Measurements from ENCODE around the gene LHFPL2.

Gene LHFPL2

DNA sequence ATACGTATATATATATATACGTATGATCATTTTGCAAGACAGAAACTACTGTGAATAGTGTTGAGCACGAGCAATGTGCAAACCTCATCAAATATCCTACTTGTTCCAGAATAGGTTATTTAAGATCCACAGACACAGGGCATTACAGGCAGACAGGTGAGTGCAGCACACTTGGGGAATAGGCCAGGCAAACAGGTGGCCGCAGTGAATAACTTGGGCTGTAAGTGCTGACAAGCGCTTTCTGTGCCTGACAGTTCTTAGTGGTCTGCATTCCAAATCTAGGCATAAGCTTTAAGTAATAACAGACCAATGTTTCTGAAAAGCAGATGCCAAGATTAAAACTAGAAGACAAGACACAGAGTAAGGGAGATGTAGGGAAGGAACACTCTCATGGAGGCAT lies 77.9 kb downstream of the LHFPL2 start:
- DNase-seq (ENCODE audit: low spot score), result no peak

GRCh38 chr5:78569441-78569840 lies 79.1 kb downstream of the LHFPL2 start:
- DNase-seq (ENCODE audit: low spot score), result peak; percentile 39

DNA sequence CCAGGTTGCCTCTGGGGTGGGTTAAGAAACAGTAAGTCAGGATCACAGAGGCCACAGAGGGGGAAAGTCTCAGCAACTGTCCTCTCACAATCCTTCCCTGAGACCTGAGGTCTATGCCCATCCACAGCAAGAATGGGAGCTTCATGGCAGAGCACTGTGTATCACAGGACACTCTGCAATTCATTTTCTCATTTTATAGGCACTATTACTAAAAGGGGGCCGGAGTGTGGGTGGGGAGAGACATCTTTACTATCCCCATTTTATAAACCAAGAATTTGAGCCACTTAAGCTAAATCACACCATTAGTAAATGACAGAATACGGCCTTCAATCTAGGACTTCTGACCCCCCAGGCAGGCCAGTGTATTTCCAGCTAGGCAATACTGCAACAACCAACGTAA lies 79.9 kb downstream of the LHFPL2 start:
- no peak for DNase-seq (ENCODE audit: low spot score)

GRCh38 chr5:78568212-78568611 lies 80.4 kb downstream of the LHFPL2 start:
- DNase-seq (ENCODE audit: low spot score), result no peak

DNA sequence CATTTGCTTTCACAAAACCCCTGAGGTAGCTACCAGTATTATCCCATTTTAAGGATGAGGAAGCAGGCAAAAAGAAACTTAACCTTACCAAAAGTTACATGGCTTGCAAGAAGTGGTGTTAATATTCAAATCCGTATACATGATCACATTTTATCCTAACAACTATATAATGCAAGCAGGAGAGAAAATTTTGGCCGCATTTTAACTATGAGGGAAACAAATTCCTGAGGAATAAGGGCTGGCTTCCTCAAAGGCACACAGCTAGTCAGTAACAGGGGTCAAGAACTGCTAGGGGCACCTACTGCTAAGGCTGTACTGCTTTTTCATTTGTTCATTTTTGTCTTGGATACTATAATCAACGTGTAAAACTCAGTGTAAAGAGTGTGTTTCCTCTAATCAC lies 81.0 kb downstream of the LHFPL2 start:
- DNase-seq (ENCODE audit: low spot score), result no peak

DNA sequence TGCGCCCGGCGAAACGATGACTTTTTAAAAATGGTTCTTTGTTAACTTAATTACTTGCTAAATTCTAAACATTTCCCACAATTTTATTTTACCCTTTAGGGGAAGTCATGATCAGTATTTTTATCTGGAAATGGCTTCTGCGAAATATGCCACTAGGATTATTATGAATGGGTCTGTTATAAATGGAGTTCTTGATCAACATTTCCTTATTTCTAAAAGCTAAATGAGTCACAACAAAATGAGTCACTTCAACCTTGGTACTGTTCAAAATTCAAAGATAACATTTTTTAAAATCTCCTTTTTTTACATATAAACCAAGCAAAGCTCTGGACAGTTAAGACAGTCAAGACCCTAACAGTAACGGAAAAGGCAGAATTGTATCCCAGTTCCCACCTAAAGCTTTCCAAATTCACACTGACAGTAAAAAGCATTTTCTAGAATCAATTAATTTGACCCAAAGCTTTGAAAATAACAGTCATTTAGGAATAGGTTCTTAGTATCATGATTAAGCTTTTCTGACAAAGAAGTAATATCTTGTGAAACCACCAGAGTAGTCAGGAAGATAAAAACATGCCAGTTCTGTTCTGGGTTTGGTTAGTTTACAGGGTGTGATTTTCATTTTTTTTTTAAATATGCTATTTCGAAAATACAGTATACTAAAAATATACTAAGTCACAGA lies 81.7 kb downstream of the LHFPL2 start:
- DNase-seq (ENCODE audit: low spot score), result no peak

GRCh38 chr5:78565395-78565794 lies 83.2 kb downstream of the LHFPL2 start:
- DNase-seq (ENCODE audit: low spot score), result no peak

DNA sequence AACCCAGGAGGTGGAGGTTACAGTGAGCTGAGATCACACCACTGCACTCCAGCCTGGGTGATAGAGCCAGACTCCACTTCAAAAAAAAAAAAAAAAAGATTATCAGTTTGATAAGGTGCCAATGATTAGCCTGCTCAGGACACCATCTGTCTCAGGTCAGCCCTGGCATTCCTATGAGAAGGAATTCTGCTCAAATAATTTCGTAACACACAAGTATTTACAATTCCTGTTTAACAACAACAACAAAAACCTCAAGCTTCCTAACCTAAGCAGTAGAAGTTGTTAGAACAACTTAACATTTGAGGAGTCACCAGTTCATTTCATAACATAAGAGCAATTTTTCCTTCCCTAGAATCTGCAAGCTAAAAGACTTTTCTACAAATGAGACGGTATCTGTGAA lies 85.0 kb downstream of the LHFPL2 start:
- no peak for DNase-seq (ENCODE audit: low spot score)

DNA sequence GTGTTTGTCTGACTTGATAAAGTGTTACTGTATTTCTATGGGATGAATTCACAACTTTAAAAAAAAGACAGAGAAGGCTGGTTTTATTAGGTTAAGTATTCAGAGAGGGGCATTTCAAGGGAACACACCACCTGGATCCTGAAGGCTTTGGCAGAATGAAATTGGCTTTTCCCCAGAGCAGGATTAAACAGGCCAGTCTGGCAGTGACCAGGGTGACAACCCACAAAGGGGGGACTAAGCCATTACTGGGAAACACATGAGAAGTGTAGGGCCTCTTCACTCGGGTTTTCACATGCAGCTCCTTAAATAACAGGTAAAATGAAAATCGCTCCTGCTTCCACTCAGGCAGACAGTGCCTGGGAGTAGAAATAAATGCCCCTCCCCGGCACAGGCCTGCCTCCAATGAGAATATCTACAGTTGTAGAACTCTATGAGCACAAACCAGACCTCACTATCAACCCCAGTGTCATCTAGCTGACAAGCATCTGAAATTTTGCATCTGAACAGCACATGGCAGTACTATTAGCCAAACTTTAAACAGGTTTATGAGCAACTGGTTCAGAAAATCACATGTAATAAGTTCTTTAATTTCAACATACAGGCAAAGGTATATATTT lies 85.8 kb downstream of the LHFPL2 start:
- peak; percentile 26 for DNase-seq (ENCODE audit: low spot score)

GRCh38 chr5:78562001-78562400 lies 86.6 kb downstream of the LHFPL2 start:
- DNase-seq (ENCODE audit: low spot score), result no peak

- DNase-seq (ENCODE audit: low spot score), result no peak
Observed at GRCh38 chr5:78561261-78561660, 87.3 kb downstream of the LHFPL2 start.

- DNase-seq (ENCODE audit: low spot score), result no peak
Observed at GRCh38 chr5:78560000-78560855, 88.3 kb downstream of the LHFPL2 start.

DNA sequence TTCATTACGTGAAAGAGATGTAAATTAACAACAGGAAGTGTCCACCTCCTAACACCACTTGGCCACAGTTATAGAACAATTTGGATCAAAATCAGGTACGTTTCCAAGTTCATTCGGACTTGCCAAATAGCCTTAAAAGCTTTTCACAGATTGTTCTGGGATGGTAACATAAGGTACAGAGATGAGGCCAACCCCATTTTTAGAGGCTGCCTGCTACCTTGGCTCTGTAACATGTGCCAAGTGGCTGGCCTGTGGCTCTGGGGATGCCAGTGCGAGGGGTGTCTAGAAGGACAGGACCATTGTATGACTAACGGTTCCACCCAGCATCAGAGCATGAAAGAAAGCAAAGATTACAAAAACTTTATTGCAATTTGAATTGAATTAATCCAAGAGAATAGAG lies 91.0 kb downstream of the LHFPL2 start:
- DNase-seq (ENCODE audit: low spot score), result no peak

GRCh38 chr5:78555870-78556269 lies 92.7 kb downstream of the LHFPL2 start:
- DNase-seq (ENCODE audit: low spot score), result no peak

GRCh38 chr5:78554670-78555069 lies 93.9 kb downstream of the LHFPL2 start:
- DNase-seq (ENCODE audit: low spot score), result no peak

DNA sequence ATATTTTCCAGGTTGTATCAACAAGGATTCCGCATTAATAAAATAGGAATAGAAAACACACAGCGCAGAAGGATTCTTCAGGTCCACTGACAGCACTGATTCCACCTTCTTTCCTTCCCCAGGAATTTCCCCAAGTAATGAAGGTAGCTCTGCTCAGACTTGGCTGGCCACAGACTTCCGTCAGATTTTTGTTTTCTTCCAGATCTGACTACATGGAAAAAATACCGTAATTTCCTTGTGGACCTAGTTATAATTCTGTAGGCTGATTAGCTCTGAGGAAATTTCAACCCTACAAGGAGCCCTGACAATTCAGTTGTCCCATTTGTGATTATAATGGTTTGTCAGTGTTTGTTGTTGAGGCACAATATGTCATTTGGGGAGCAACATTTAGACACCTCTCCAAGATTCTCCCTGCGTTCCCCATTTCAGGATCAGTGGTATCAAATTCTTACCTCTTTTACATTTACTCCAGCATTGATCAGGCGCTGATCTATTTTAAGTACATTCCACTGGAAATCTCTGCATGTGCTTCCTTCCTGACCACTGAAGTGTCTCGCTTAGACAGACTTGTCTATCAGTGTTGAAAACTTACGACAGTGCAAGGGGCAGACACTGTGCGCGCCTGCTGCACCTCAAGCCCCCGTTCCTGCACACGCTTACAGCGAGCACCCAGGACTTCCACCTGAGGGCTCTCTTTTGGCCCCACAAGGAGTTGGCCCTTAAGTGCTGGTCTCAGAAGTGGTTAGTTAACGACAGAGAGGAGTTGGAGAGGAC lies 94.8 kb downstream of the LHFPL2 start:
- DNase-seq (ENCODE audit: low spot score), result no peak

DNA sequence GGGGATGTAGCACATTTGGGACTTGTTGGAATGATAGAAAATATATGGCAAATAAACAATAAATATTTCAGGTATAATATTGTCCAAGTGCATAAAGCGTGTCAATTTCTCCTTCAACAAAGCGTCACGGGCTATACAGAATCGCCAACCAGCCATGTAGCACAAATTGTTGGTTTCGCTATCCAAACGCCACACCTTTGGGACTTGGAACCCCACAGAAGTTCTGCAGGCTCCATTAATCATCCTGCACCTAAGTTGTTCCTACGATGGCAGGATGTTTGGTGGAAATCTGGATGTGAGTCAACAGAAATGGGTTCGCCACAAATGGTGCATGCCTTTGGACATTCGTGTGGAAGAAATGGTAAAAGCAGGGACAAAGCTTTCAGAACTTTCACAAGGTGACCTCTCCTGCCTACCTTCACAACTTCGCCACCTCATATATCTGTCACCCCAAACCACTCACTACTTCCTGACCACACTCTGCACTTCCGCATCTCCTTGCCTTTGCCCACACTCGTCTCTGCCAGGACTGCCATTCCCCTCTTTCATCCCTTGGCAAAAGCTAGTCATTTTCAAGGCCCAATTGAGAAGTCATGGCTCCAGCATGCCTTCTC lies 95.7 kb downstream of the LHFPL2 start:
- DNase-seq (ENCODE audit: low spot score), result no peak

DNA sequence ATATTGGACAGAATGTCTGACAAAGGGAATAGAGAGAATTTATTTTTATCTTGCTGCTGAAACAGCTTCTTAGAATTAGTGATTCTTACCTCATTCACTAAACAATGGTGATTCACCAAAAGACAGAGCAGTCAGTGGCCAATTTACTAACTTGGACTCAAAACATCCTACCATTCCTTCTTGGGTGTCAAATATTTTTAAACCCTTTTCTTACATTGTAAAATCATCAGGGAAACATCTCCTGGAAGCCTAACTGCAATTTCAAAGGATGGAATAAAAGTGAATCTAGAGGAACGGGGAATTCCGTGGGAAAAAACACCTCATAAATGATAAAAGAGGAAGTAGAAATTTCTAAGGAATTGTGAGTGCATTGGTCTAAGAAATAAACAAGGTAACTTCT lies 97.7 kb downstream of the LHFPL2 start:
- DNase-seq (ENCODE audit: low spot score), result no peak

- peak; percentile 47 for DNase-seq (ENCODE audit: low spot score)
Observed at GRCh38 chr5:78549043-78549442, 99.5 kb downstream of the LHFPL2 start.

DNA sequence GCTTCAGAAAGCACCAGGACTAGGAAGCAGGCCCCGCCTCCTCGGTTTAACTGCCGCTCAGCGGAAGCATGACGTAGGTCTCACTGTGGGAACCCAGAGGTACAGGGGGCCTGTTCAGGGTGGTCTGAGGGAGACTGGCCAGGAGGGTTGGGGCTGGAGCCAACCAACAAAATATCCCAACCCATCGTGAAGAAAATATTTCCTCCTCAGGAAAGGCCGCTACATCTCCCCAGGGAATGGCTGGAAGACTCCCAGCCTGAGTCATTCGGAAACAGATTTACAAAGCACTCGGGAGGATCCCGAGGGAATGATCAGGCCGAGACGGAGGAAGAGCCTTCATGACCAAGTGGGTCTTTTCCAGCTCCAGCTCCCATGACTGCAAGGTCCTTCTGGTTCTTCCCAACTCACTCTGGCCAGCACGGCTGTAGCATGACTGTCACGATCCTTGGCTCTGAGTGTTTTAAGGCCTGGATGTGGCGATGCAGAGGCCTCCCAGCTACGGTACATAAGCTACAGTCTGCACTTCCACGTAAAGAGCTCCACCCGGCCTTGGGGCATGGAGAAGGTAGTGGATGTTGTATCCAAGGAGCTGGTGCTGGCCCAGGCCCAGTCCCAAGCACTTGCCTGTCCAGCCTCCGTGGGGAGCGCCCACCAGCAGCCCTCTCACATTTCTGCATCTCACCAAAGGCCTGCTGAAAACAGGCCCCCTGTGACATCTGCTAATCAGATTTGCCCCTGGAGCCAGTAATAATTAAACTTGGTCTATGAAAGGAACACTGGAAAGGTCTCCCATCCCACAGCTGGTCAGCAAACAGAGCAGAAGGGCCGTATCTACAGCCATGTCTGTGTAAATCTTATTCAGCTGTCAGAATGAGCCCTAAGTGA lies 100.6 kb downstream of the LHFPL2 start:
- DNase-seq (ENCODE audit: low spot score), result peak; percentile 91
